ENCODE measurements around the gene CHCHD6. TPM values are rescaled to one million over a fixed set of nuclear protein-coding genes. Genes with fewer than 3 reads are reported as not detected.

The CHCHD6 gene
- polyA plus RNA-seq, 1 donor from 2014 or later: 102 TPM

DNA sequence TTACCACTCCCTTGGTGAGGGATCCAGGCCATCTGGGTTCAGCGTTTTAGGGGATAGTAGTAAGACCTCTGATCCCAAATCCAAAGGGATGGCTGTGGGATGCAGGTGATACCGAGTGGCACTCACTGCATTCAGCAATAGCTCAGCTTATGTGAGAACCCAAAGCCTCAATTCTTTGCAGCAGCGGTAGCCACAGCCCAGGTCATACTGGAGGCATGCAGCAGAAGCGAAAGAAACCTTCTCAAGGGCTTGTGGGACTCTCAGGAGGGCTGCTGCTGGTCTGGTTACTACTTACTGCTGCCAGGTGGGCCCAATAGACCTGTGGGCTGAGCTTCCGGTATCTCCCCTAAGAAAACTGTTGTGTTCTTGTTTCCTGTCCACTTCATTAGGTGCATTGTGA is 38.0 kb downstream of the CHCHD6 start:
- Histone ChIP-seq H4K20me1 (ENCODE audit: insufficient read depth) (no peaks in the 10 kb centered on the region), H3K4me3 (ENCODE audit: low read length) (no peak overlapping the region), H2AFZ (ENCODE audit: low read depth, low read length) (no peak overlapping the region), H3K27ac (ENCODE audit: low read length) (no peak overlapping the region), H3K79me2 (replicated peaks; ENCODE audit: insufficient read depth, low read length) (no peaks in the 10 kb centered on the region), H3K9me3 (ENCODE audit: low read length) (no peaks in the 10 kb centered on the region), H3F3A (ENCODE audit: insufficient read depth, low read length, poor library complexity, severe bottlenecking) (no peaks in the 10 kb centered on the region), H3K4me2 (ENCODE audit: low read length) (no peak overlapping the region), H3K9me2 (ENCODE audit: insufficient read depth, low read length) (no peaks in the 10 kb centered on the region), H3K27me3 (ENCODE audit: insufficient read depth, low read depth, low read length) (no peaks in the 10 kb centered on the region), H3K9ac (ENCODE audit: low read length) (no peak overlapping the region), H3K36me3 (ENCODE audit: insufficient read depth, low read length) (no peaks in the 10 kb centered on the region)
- no peak for TF ChIP-seq MXI1 (conservative IDR thresholded peaks at IDR 0.05; ENCODE audit: poor library complexity, severe bottlenecking)
- TF ChIP-seq TAF1 (IDR thresholded peaks at IDR 0.05; ENCODE audit: low read depth): no peak
- TF ChIP-seq SMC3 (conservative IDR thresholded peaks at IDR 0.05; ENCODE audit: poor library complexity): no peak
- no peak for TF ChIP-seq EP300 (conservative IDR thresholded peaks at IDR 0.05; ENCODE audit: poor library complexity, severe bottlenecking)
- TF ChIP-seq EZH2 (IDR thresholded peaks at IDR 0.05; ENCODE audit: borderline replicate concordance, insufficient read depth, low read length, poor library complexity, severe bottlenecking): no peak
- TF ChIP-seq POLR2AphosphoS5 (IDR thresholded peaks at IDR 0.05): no peak
- TF ChIP-seq CTCF (IDR thresholded peaks at IDR 0.05; ENCODE audit: poor library complexity, severe bottlenecking): no peak
- TF ChIP-seq, protein P1, sequence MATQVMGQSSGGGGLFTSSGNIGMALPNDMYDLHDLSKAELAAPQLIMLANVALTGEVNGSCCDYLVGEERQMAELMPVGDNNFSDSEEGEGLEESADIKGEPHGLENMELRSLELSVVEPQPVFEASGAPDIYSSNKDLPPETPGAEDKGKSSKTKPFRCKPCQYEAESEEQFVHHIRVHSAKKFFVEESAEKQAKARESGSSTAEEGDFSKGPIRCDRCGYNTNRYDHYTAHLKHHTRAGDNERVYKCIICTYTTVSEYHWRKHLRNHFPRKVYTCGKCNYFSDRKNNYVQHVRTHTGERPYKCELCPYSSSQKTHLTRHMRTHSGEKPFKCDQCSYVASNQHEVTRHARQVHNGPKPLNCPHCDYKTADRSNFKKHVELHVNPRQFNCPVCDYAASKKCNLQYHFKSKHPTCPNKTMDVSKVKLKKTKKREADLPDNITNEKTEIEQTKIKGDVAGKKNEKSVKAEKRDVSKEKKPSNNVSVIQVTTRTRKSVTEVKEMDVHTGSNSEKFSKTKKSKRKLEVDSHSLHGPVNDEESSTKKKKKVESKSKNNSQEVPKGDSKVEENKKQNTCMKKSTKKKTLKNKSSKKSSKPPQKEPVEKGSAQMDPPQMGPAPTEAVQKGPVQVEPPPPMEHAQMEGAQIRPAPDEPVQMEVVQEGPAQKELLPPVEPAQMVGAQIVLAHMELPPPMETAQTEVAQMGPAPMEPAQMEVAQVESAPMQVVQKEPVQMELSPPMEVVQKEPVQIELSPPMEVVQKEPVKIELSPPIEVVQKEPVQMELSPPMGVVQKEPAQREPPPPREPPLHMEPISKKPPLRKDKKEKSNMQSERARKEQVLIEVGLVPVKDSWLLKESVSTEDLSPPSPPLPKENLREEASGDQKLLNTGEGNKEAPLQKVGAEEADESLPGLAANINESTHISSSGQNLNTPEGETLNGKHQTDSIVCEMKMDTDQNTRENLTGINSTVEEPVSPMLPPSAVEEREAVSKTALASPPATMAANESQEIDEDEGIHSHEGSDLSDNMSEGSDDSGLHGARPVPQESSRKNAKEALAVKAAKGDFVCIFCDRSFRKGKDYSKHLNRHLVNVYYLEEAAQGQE (IDR thresholded peaks at IDR 0.05; ENCODE audit: borderline replicate concordance): no peak
- TF ChIP-seq RAD21 (conservative IDR thresholded peaks at IDR 0.05): no peak

DNA sequence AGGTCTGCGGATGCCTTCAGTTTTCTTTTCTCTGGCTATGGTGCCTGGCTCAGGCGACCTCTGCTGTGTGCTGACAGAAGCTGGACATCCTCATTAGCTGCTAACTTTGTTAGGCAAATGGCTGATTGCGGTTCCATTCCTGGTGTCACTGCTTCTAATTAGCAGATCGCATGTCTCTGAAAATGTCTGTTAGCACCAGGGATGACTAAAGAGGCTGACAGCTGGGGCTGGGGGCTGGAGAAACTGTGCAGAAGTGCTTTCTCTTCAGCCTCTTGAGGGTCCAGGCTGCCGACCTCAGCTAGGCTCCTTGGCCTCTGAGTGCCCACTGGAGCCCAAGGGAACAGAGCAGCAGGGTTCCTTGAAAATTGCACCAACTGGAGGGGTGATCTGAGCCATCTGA is 39.3 kb downstream of the CHCHD6 start:
- no peaks in the 10 kb centered on the region for H3K36me3 ChIP-seq (ENCODE audit: insufficient read depth, low read length)
- H3F3A ChIP-seq (ENCODE audit: insufficient read depth, low read length, poor library complexity, severe bottlenecking): no peaks in the 10 kb centered on the region
- no peak overlapping the region for H2AFZ ChIP-seq (ENCODE audit: low read depth, low read length)
- no peak overlapping the region for H3K4me3 ChIP-seq (ENCODE audit: low read length)
- no peak overlapping the region for H3K4me2 ChIP-seq (ENCODE audit: low read length)
- H3K79me2 ChIP-seq (replicated peaks; ENCODE audit: insufficient read depth, low read length): no peaks in the 10 kb centered on the region
- TF ChIP-seq RAD21 (conservative IDR thresholded peaks at IDR 0.05) (no peak), POLR2AphosphoS5 (IDR thresholded peaks at IDR 0.05) (no peak), EZH2 (IDR thresholded peaks at IDR 0.05; ENCODE audit: borderline replicate concordance, insufficient read depth, low read length, poor library complexity, severe bottlenecking) (no peak), TAF1 (IDR thresholded peaks at IDR 0.05; ENCODE audit: low read depth) (no peak), CTCF (IDR thresholded peaks at IDR 0.05; ENCODE audit: poor library complexity, severe bottlenecking) (no peak), SMC3 (conservative IDR thresholded peaks at IDR 0.05; ENCODE audit: poor library complexity) (no peak), MXI1 (conservative IDR thresholded peaks at IDR 0.05; ENCODE audit: poor library complexity, severe bottlenecking) (no peak), EP300 (conservative IDR thresholded peaks at IDR 0.05; ENCODE audit: poor library complexity, severe bottlenecking) (no peak)
- TF ChIP-seq, protein P1 (IDR thresholded peaks at IDR 0.05; ENCODE audit: borderline replicate concordance): no peak
- H3K27me3 ChIP-seq (ENCODE audit: insufficient read depth, low read depth, low read length): no peaks in the 10 kb centered on the region
- H3K27ac ChIP-seq (ENCODE audit: low read length): no peak overlapping the region
- no peaks in the 10 kb centered on the region for H3K9me3 ChIP-seq (ENCODE audit: low read length)
- no peaks in the 10 kb centered on the region for H3K9me2 ChIP-seq (ENCODE audit: insufficient read depth, low read length)
- H4K20me1 ChIP-seq (ENCODE audit: insufficient read depth): no peaks in the 10 kb centered on the region
- no peak overlapping the region for H3K9ac ChIP-seq (ENCODE audit: low read length)

Data from neural cell (in vitro differentiated cells).